HepG2 (cell line): ENCODE measurements around the gene STK24. TPM values are rescaled to one million over a fixed set of nuclear protein-coding genes. Genes with fewer than 3 reads are reported as not detected.

Experiments used
- ATRX ChIP-seq: sonication (generic); formaldehyde crosslinking; IDR thresholded peaks from 2 replicates; pipeline ENCODE4 v1.4.0; 2020; ENCODE audit warnings: missing genetic modification reagents, borderline replicate concordance
- CTCF ChIP-seq: sonication (generic); formaldehyde crosslinking; IDR thresholded peaks from 2 replicates; pipeline ENCODE4 v1.5.0; 2020; ENCODE audit warnings: mild to moderate bottlenecking, missing genetic modification reagents, moderate library complexity
- ETV5 ChIP-seq: IDR thresholded peaks from 2 replicates; pipeline ENCODE4 v1.6.1; 2018; ENCODE audit warnings: missing biosample characterization, missing genetic modification reagents, inconsistent platforms, borderline replicate concordance
- GATA4 ChIP-seq: sonication (generic); IDR thresholded peaks from 2 replicates; pipeline ENCODE4 v1.6.1; 2016; ENCODE audit warnings: antibody characterized with exemption, low read depth, borderline replicate concordance
- HDAC2 ChIP-seq: sonication (generic); formaldehyde crosslinking; IDR thresholded peaks from 2 replicates; pipeline ENCODE4 v1.4.0; 2020; ENCODE audit warnings: missing genetic modification reagents
- KMT2B ChIP-seq: IDR thresholded peaks from 2 replicates; pipeline ENCODE4 v1.6.1; 2016; ENCODE audit warnings: missing genetic modification reagents, missing compliant biosample characterization
- LCORL ChIP-seq, 2 experiments: fragments of 450-650 bp in 1 of 2; sonication (generic) in 1 of 2; formaldehyde crosslinking in 1 of 2; IDR thresholded peaks; 2 replicates each; pipeline versions ENCODE4 v1.5.0 to v1.6.1; 2017 to 2020; ENCODE audit warnings: antibody characterized with exemption in 1 of 2, missing genetic modification reagents in 1 of 2
- PAXIP1 ChIP-seq: sonication (generic); formaldehyde crosslinking; conservative IDR thresholded peaks from 2 replicates; pipeline ENCODE4 v1.4.0; 2020; ENCODE audit warnings: mild to moderate bottlenecking, missing genetic modification reagents, moderate library complexity
- SALL1 ChIP-seq: sonication (generic); formaldehyde crosslinking; IDR thresholded peaks from 2 replicates; pipeline ENCODE4 v1.8.0; 2022; ENCODE audit warnings: mild to moderate bottlenecking, missing genetic modification reagents
- SOX6 ChIP-seq, 2 experiments: fragments of 450-650 bp in 1 of 2; sonication (generic) in 1 of 2; formaldehyde crosslinking in 1 of 2; IDR thresholded peaks; 2 replicates each; pipeline versions ENCODE4 v1.4.0 to v1.6.1; 2017 to 2020; ENCODE audit warnings: antibody characterized with exemption in 1 of 2, mild to moderate bottlenecking in 1 of 2, missing genetic modification reagents in 1 of 2
- TMF1 ChIP-seq: sonication (generic); formaldehyde crosslinking; IDR thresholded peaks from 2 replicates; pipeline ENCODE4 v1.8.1; 2022; ENCODE audit warnings: low read depth, missing genetic modification reagents
- ZC3H13 ChIP-seq: sonication (generic); formaldehyde crosslinking; IDR thresholded peaks from 2 replicates; pipeline ENCODE4 v1.8.1; 2023; ENCODE audit warnings: mild to moderate bottlenecking, missing genetic modification reagents, moderate library complexity
- ZFP36L1 ChIP-seq: sonication (generic); formaldehyde crosslinking; IDR thresholded peaks from 2 replicates; pipeline ENCODE4 v1.8.0; 2022; ENCODE audit warnings: mild to moderate bottlenecking, missing genetic modification reagents, moderate library complexity
- ZNF350 ChIP-seq: sonication (generic); formaldehyde crosslinking; IDR thresholded peaks from 2 replicates; pipeline ENCODE4 v1.4.0; 2020; ENCODE audit warnings: mild to moderate bottlenecking, low read depth, missing genetic modification reagents, borderline replicate concordance
- ZNF580 ChIP-seq: IDR thresholded peaks from 2 replicates; pipeline ENCODE4 v1.6.1; 2016; ENCODE audit warnings: low read depth, borderline replicate concordance
- ZNF770 ChIP-seq: sonication (generic); formaldehyde crosslinking; IDR thresholded peaks from 2 replicates; pipeline ENCODE4 v1.5.0; 2020; ENCODE audit warnings: mild to moderate bottlenecking, missing genetic modification reagents
- ZNF777 ChIP-seq: sonication (generic); formaldehyde crosslinking; IDR thresholded peaks from 2 replicates; pipeline ENCODE4 v1.4.0; 2020; ENCODE audit warnings: missing genetic modification reagents
- polyA plus RNA-seq, 8 experiments: library from polyadenylated mRNA; depleted of rRNA in 3 of 8; stranded (reverse) in 7 of 8; unstranded in 1 of 8; fragments of >200 nt; fragmentation: Illumina TruSeq in 4 of 8; extraction: Trizol in 4 of 8; gene quantifications; 2 replicates each; pipeline versions ENCODE4 v1.2.1 to v1.2.3, GENCODE V29; 2011 to 2016; ENCODE audit warnings: low read depth in 4 of 8, missing spikeins in 1 of 8, mixed read lengths in 1 of 8; ENCODE audit not compliant: insufficient read depth in 1 of 8
- total RNA-seq, 5 experiments: library from RNA; depleted of rRNA; stranded (reverse); fragments of >200 nt; fragmentation: Illumina TruSeq; extraction: Trizol; gene quantifications; 2 replicates each; pipeline ENCODE4 v1.2.3, GENCODE V29; 2016; ENCODE audit warnings: low read depth in 1 of 5

The STK24 gene
- total and polyA plus RNA-seq, 2 of the 13 experiments (the other 11 are each of a cell fraction or from before 2014, with no cell fraction given) = 51.3 to 73.0 TPM

- TF ChIP-seq ZNF770 (peak; percentile 73), KMT2B (CRISPR knock-in tag) (no peak), ZFP36L1 (no peak), ZNF350 (CRISPR knock-in tag) (no peak), ATRX (no peak), LCORL (IDR thresholded peaks at IDR 0.05) (peak; percentile 51; the same call in 1 of the 2 replicates), LCORL (CRISPR knock-in tag; IDR thresholded peaks at IDR 0.05) (0 out of 2 replicates have a peak, but pooled peaks have one; percentile 30), SALL1 (no peak; the same call in 1 of the 2 replicates), ETV5 (CRISPR knock-in tag) (no peak), CTCF (CRISPR knock-in tag) (no peak), ZC3H13 (no peak), TMF1 (CRISPR knock-in tag) (no peak), ZNF777 (no peak), PAXIP1 (peak; percentile 72), GATA4 (no peak), SOX6 (IDR thresholded peaks at IDR 0.05) (no peak), SOX6 (CRISPR knock-in tag; IDR thresholded peaks at IDR 0.05) (peak; percentile 66; the same call in 1 of the 2 replicates), HDAC2 (CRISPR knock-in tag) (0 out of 2 replicates have a peak, but pooled peaks have one; percentile 27), ZNF580 (CRISPR knock-in tag) (no peak)
Measured at GRCh38 chr13:98599502-98600328, 22.8 kb upstream of the STK24 start (continued).
